ENCODE data around the gene SPNS3. TPM values are rescaled to one million over a fixed set of nuclear protein-coding genes. Genes with fewer than 3 reads are reported as not detected.

Gene SPNS3
- total RNA-seq, 1 experiment from 2014 or later = 0.37 TPM

GRCh38 chr17:4509923-4510617 lies 76.3 kb downstream of the SPNS3 start:
- no peaks in the 10 kb centered on the region for H3K9me2 ChIP-seq (ENCODE audit: insufficient read depth)
- H3K4me2 ChIP-seq (ENCODE audit: low read length) = no peak overlapping the region
- H3K79me2 ChIP-seq (ENCODE audit: insufficient read depth, low read length) = no peaks in the 10 kb centered on the region
- no peaks in the 10 kb centered on the region for H3K36me3 ChIP-seq (ENCODE audit: control insufficient read depth in 1 of 2, insufficient read depth in 2 of 2, low read length in 2 of 2)
- H3K27ac ChIP-seq (ENCODE audit: low read depth, low read length) = no peak overlapping the region
- intact Hi-C loops (cut with micrococcal nuclease) = no loop called here
- no TSS peak for BruUV-seq (replicated peaks)
- CTCF ChIA-PET = no interaction called here
- no peak for ATAC-seq
- RAD21 ChIA-PET (ENCODE audit: low non-redundant PET in 1 of 2, low total read pairs in 2 of 2, uncharacterized antibody in 2 of 2, unreplicated experiment in 2 of 2) = no interaction called here
- H3K27me3 ChIP-seq (ENCODE audit: insufficient read depth, low read length) = no peaks in the 10 kb centered on the region
- no peak overlapping the region for H2AFZ ChIP-seq (ENCODE audit: low read depth, low read length, poor library complexity, severe bottlenecking)
- no peaks in the 10 kb centered on the region for H4K20me1 ChIP-seq (ENCODE audit: insufficient read depth)
- no peak overlapping the region for H3K9ac ChIP-seq (ENCODE audit: low read length)
- peaks cover 14 to 28% of the 10 kb centered on the region in 2 experiments for H3K4me1 ChIP-seq (ENCODE audit: control insufficient read depth in 1 of 2, insufficient read depth in 2 of 2, low read length in 2 of 2)
- DNase-seq (ENCODE audit: low read depth, low spot score) = no peak
- POLR2A ChIA-PET = interaction anchor here (0.6 kb wide), 1 partner anchor 69 kb away, joined by 3 read pairs; no protein-coding TSS in a partner anchor
- H3K4me3 ChIP-seq (replicated peaks in 1 of 2; ENCODE audit: low read depth in 1 of 2, low read length in 2 of 2) = no peak overlapping the region
- no peak for TF ChIP-seq RAD21 (IDR thresholded peaks at IDR 0.05; ENCODE audit: low read depth)
- no peak for TF ChIP-seq YY1 (IDR thresholded peaks at IDR 0.05; ENCODE audit: extremely low read depth, insufficient replicate concordance, low read depth, low read length)
- TF ChIP-seq, protein P1, sequence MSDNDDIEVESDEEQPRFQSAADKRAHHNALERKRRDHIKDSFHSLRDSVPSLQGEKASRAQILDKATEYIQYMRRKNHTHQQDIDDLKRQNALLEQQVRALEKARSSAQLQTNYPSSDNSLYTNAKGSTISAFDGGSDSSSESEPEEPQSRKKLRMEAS (IDR thresholded peaks at IDR 0.05) = no peak
- no peak for TF ChIP-seq REST (IDR thresholded peaks at IDR 0.05; ENCODE audit: low read depth)
- TF ChIP-seq EZH2phosphoT487 (IDR thresholded peaks at IDR 0.05; ENCODE audit: borderline replicate concordance) = no peak
- no peak for TF ChIP-seq ZFX (IDR thresholded peaks at IDR 0.05)
- no peak for TF ChIP-seq CEBPB (IDR thresholded peaks at IDR 0.05; ENCODE audit: low read depth)
- TF ChIP-seq POLR2AphosphoS5 (IDR thresholded peaks at IDR 0.05; ENCODE audit: low read depth, low read length) = no peak
- TF ChIP-seq, protein P2, sequence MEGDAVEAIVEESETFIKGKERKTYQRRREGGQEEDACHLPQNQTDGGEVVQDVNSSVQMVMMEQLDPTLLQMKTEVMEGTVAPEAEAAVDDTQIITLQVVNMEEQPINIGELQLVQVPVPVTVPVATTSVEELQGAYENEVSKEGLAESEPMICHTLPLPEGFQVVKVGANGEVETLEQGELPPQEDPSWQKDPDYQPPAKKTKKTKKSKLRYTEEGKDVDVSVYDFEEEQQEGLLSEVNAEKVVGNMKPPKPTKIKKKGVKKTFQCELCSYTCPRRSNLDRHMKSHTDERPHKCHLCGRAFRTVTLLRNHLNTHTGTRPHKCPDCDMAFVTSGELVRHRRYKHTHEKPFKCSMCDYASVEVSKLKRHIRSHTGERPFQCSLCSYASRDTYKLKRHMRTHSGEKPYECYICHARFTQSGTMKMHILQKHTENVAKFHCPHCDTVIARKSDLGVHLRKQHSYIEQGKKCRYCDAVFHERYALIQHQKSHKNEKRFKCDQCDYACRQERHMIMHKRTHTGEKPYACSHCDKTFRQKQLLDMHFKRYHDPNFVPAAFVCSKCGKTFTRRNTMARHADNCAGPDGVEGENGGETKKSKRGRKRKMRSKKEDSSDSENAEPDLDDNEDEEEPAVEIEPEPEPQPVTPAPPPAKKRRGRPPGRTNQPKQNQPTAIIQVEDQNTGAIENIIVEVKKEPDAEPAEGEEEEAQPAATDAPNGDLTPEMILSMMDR (IDR thresholded peaks at IDR 0.05 in 2 of 3, conservative IDR thresholded peaks at IDR 0.05 in 1 of 3; ENCODE audit: borderline replicate concordance in 1 of 3, insufficient read depth in 1 of 3, low read depth in 2 of 3, low read length in 2 of 3) = no peak
- no peak for TF ChIP-seq ZBTB33 (IDR thresholded peaks at IDR 0.05; ENCODE audit: extremely low read depth, insufficient replicate concordance, low read length)
- no peak for TF ChIP-seq JUND (IDR thresholded peaks at IDR 0.05)
- TF ChIP-seq CBX3 (IDR thresholded peaks at IDR 0.05; ENCODE audit: low read depth) = no peak
- no peak for TF ChIP-seq EZH2 (IDR thresholded peaks at IDR 0.05)
- no peak for TF ChIP-seq TCF7L2 (IDR thresholded peaks at IDR 0.05; ENCODE audit: borderline replicate concordance, extremely low read depth, insufficient read depth, insufficient read length)
- TF ChIP-seq SRF (IDR thresholded peaks at IDR 0.05; ENCODE audit: low read depth) = no peak
- TF ChIP-seq ELF1 (IDR thresholded peaks at IDR 0.05; ENCODE audit: borderline replicate concordance, low read depth) = no peak
- no peak for TF ChIP-seq EGR1 (IDR thresholded peaks at IDR 0.05; ENCODE audit: low read depth)
- TF ChIP-seq POLR2A (IDR thresholded peaks at IDR 0.05; ENCODE audit: borderline replicate concordance, extremely low read depth, insufficient read depth, insufficient read length) = no peak
- H3K9me3 ChIP-seq (ENCODE audit: control insufficient read depth in 1 of 2, insufficient read depth in 1 of 2, low read depth in 1 of 2, low read length in 2 of 2) = no peaks in the 10 kb centered on the region

Data from HCT116 (cell line).